ENCODE data around the gene TXNDC5.

DNA sequence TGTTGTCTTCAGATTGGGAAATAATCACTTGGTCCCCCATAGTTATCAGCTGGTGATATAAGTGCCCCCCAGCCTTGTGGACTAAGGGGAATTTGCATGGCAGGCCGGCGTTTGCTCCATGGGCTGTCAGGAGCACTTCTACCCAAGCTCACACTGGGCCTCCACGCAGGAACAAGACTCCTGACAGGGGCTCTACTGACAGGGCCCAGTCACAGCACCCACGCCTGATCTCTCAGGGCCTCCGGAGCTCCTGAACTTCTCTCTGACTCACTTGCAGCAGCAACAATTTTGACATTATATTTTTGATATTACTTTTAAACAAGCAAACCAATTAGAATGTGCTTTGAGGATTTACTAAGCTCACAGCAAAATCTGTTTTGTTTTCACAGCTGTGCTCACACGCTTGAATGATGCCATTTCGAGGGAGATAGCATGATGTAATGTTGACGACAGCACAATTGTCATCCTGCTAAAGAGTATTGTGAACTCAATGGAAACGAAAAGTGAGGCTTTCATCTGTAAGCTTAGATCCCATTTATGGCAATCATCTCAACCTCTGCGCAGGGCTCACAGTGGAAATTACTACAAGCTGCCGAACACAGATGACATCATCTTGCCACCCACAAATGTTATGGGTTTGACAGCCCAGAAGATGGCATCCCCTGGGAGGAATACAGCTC is 28.7 kb upstream of the TXNDC5 start:
- no peak for TF ChIP-seq POLR2A (IDR thresholded peaks at IDR 0.05; ENCODE audit: low read depth, low read length)
- TF ChIP-seq EZH2 (IDR thresholded peaks at IDR 0.05; ENCODE audit: borderline replicate concordance, low read depth, low read length, severe bottlenecking): no peak
- TF ChIP-seq CTCF (IDR thresholded peaks at IDR 0.05; ENCODE audit: extremely low read depth in 1 of 2, insufficient read depth in 1 of 2, low read depth in 1 of 2, low read length in 2 of 2): no peak

Measured in endothelial cell of umbilical vein (primary cell).